PFSK-1 (cell line): ENCODE data around the gene TAS2R46.

Source experiments
- FOXP2 ChIP-seq: optimal IDR thresholded peaks from 2 replicates; pipeline ENCODE3; 2011; ENCODE audit warnings: borderline replicate concordance, control low read depth, inconsistent platforms; ENCODE audit not compliant: insufficient read depth; ENCODE audit errors: extremely low read length, extremely low read depth
- POLR2AphosphoS5 ChIP-seq: IDR thresholded peaks from 2 replicates; pipeline ENCODE4 v1.6.1; 2012; ENCODE audit warnings: low read depth, mild to moderate bottlenecking, control low read depth, low read length, moderate library complexity
- REST ChIP-seq, 2 experiments: IDR thresholded peaks; 2 replicates each; pipeline versions ENCODE4 v1.6.1 to v1.8.0; 2011 to 2012; ENCODE audit warnings: low read depth in 2 of 2, low read length in 2 of 2, control low read depth in 1 of 2, inconsistent platforms in 1 of 2, mild to moderate bottlenecking in 1 of 2, moderate library complexity in 1 of 2; ENCODE audit not compliant: insufficient read depth in 1 of 2
- SIN3A ChIP-seq: IDR thresholded peaks from 2 replicates; pipeline ENCODE4 v1.6.1; 2012; ENCODE audit warnings: mild to moderate bottlenecking, low read length, moderate library complexity, borderline replicate concordance; ENCODE audit not compliant: insufficient read depth
- TAF1 ChIP-seq: IDR thresholded peaks from 2 replicates; pipeline ENCODE4 v1.6.1; 2012; ENCODE audit warnings: low read length, control low read depth, borderline replicate concordance; ENCODE audit not compliant: insufficient read depth

GRCh38 chr12:11085419-11085818 lies 23.3 kb upstream of the TAS2R46 start:
- TF ChIP-seq REST (IDR thresholded peaks at IDR 0.05; ENCODE audit: insufficient read depth in 1 of 2, low read depth in 2 of 2, low read length in 2 of 2) (no peak), TAF1 (no peak), POLR2AphosphoS5 (no peak), SIN3A (no peak), FOXP2 (no peak)
